GM19395 (cell line): ENCODE results near the gene NAXD.

Source experiments
- ATAC-seq: cut with Tn5 transposase; IDR thresholded peaks from one replicate; pipeline ENCODE4 v1.9.1; 2021; ENCODE audit warnings: mild to moderate bottlenecking, moderate library complexity; ENCODE audit not compliant: unreplicated experiment

Gene NAXD

DNA sequence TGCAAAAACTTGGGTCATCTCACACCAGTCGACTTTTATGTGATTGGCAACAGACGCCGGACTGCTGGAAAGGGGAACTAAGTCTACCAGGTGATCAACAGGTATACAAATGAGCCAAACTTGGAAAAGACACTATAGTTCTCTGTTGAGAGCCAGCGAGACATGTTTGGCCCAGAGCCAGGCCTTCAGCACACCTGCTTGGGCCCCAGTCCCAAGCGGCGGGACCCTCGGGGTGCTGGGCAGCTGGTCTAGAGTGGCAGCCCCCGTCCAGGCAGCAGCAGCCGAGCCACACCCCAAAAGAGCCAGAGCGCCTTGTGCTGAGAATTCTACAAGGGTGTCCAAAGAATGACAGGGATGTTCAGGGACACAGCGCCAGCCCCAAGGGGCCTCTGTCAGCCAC, 28.0 kb downstream of the NAXD start:
- no peak for ATAC-seq

DNA sequence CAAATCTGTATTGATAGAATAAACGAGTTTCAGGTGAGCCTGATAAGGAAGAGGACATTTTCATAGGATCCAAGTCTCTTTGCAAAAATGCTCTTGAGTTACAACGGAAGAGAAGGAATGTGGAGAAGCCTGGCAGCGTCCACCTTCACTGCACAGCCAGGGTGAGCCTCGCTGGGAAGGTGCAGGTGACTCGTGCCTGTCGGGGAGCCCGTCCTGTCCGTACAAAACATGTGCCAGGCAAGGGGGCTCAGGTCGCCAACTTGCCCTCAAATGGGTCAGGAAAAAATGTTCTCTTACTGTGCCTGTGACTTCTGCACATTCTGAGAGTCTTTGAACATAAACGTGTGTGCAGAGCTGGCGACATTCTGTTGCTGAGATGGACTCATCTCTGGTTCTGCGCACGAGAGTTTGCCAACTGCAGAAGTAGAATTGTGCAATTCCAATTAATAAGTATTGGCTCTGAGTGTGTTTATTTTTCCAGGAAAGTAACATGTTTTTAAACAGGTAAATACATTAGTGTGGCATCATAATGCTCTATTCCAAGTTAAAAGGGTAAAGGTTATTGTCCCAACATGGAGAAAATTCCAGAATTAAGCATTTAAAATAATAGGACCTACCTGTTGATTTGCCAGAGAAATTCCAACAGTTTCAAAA, 28.6 kb downstream of the NAXD start:
- ATAC-seq = no peak

DNA sequence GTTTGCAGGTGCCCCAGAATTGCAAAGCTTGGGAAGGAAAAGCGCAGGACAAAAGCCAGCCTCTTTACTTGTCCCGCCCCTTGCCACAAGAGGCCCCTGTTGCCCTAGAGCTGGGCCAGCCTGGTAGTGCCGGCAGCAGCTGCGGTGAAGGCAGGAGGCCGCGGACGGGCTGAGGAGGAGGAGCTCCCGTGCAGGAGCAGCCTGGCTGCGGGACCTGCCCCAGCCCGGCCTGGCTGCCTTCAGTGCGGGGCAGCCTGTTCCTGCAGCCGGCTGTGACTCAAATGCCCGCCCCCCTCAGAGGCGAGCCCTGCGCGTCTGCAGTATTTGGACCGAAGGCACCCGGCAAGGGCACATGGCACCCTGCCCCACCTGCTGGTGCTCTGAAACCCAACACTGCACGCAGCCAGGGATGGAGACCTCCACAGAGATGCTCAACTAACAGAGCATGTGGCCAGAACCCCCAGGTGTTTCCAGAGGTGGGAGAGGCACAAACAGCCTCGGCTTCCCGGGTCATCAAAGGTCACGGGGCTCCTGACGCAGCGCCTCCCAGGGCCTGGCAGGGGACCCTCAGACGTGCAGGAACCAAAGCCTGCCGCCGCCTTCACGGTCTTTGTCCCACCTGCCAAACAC, 29.7 kb downstream of the NAXD start:
- ATAC-seq = peak; percentile 61

DNA sequence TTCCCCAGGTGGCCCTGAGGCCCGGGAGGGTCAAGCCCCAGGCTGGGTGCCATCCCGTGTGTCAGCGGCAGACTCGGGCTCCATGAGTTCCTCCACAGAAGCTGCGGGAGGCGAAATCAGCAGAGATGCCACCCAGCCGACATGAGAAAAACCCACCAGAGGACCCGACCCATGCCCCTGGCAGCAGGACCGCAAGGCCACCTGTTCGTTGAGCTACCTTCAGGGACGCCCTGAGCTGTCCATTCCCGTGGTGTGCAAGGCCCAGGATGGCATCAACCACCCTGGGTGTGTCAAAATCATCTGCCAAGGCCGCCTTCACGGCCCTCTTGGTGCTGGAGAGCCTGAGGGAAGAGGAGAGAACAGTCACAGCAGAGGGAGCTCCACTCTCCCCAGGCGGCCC, 30.4 kb downstream of the NAXD start:
- ATAC-seq = no peak

DNA sequence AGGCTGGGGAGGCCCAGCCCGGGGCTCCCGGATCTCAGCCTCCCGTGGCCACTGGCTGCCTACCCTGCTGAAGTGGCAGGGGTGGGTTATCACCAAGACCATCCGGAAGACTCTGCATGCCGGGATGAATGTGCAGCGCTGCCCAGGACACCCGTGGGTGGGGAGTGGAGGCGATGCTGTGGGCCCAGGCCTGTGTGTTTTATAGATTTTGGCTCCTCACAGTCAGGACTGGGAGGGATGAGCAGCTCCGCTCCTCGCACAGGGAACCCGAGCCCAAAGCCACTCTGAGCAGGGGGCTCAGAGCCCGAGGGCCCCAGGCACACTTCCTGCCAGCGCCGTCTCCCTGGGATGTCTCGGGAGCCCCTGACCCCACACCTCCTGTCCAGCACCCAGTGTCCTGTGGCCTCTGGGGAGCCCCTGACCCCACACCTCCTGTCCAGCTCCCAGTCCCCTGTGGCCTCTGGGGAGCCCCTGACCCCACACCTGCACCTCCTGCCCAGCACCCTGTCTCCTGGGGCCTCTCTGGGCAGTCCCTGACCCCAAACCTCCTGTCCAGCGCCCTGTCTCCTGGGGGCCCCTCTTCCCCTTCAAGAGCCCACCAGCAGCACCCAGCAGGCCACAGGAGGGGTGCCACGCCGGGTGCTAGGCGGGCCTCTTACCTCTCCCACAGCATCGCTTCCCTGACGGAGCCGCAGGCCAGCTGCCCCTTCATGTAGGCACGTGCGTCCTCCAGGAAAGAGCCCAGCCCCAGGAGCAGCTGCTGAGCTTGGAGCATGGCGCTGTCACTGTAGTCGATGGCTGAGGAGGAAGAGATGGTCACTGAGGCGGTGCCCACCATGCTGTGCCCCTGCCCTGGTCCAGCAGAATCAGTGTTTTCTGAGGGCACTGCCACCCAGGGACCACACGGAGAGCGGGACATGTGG, 31.4 kb downstream of the NAXD start:
- no peak for ATAC-seq

DNA sequence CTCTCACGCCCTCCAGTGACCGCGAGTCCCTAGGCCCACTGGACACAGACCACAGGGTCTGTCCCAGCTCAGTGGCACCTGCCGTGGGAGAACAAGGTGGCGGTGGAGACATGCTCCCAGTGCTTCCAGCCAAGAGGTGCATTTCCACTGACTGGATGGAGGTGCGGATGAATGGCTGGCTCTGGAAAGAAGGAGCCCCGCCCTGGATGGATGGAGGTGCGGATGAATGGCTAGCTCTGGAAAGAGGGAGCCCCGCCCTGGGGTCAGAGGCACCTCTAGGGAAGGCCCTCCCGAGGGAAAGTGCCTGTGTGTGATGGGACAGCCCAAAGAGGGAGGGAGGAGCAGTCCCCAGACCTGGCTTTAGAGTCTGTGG, 32.0 kb downstream of the NAXD start:
- no peak for ATAC-seq

DNA sequence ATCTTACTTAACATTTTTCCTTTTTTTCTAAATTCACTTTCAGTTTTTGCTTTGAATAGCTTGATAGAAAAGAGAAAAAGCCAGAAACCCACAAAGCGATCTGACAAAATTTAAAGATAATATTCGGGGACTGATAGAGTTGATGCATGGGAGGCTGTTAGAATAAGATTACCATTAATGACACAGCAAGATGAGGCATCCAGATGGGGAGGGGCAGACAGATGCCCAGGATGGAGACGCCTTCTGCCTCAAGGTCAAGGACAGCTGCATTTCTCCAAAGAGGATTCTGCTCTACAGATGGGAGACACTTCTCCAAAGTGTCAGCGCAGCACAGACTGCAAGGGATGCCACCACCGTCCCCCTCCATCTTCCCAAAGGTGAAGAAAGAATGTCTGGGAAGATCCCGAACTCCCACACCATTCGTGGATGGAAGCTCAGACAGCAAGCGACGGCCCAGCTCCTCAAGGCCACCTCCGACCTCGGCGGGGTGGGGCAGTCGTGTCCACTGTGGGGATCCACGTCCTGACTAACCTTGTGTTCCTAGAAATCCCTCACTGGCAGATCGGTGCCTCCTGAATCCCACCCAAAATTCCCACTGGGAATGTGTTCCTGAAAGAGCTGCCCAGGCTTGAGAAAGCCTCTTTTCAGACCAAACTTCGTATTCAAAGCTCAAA, 32.9 kb downstream of the NAXD start:
- no peak for ATAC-seq

DNA sequence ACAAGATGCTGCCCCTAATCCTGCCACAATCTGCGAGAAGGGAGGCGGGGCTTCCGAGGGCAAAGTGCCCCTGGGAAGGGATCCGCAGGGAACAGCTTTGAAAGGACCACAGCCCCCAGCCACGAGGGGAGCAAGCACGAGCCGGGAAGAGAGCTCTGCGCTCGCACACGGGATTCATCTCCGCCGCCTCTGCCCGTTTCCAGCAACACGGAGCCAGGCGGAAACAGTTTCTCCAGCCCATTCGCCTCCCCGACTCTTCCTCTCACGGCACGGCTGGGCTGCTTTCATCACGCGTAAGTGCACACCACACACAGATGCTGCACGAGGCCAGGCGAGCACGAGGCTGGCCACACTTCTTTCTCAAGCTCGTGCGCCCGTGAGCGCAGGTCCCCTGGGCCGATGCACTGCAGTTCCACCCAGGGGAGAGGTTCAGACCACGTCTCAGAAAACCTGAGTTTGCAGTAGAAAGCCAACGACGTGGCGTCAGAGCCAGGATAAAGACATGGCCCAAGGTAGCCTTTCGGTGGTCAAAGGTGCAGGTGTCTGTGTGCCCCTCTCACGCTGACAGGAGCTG, 33.6 kb downstream of the NAXD start:
- ATAC-seq = no peak

DNA sequence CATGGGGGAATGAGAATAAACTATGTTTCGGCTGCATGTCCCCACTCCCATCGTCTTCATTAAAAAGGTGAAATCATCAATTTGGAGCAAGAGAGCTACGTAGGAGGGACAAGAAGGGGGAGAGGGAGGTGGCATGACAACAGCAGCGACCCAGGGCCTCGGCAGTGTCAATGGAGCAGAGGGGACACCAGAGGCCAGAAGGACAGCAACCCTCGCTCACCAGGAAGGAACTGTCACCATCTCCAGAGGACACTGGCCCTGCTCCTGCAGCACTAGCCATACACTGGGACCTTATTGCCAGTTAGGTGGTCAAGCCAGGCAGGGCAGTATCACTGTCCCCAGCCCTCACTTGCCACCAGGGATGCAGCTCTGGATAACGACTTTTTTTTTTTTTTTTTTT, 34.2 kb downstream of the NAXD start:
- no peak for ATAC-seq

DNA sequence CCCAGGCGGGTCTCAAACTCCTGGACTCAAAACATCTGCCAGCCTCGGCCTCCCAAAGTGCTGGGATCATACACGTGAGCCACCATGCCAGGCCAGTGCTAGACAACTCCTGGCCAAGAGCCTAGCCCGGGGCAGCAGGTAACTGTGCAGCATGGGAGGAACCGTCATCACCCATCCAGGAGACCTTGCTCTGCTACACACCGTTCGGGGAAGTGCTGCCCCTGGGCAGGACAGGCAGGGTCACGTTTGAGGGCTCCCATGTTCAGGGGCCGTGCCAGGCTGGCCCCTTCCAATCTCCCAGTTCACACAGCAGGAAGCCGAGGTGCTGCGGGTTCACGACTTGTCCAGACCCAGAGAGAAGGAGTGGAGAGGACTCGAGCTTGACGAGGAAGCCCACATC, 35.1 kb downstream of the NAXD start:
- ATAC-seq = no peak

DNA sequence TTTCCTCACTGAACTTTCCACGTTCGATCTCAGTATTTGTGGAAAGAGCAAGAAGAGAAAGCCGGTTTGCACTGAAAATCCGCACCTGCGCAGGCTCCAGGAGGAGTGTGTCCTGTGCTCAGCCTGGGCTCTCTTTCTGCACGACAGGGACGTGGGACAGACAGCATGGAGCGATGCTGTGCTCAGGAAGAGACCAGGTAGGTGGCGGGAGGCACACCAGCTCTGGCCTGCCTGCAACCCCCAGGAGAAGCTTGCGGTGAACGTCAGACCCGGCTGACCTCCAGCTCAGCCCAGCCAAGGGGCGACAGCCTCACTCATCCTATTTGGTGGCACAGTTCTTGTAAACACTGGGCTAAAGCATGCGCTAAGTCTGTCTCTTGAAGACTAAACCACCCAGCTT, 35.9 kb downstream of the NAXD start:
- no peak for ATAC-seq

DNA sequence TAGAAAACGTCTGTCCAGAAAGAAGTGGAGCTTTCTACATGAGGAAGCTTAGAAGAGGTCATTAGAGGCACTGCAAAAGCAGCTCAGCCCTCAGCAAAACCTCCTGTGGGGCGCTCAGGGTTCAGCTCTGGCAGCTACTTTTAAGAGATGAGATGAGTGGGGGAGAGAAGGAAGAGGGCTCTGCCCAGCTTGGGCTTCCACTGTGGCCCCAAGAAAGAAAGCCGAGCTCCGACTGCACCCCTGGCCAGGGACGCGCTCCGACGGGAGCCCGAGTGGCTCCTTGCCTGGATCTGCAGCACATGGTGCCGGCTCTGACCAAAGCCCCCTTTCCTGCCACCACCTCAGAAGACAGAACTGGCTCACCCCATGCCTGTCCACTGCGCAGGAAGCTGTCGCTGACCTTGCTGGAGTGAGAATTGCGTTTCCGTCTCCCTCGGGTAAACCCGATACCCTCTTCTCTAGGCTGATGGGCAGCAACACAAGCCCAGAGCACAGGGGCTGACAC, 36.4 kb downstream of the NAXD start:
- no peak for ATAC-seq

DNA sequence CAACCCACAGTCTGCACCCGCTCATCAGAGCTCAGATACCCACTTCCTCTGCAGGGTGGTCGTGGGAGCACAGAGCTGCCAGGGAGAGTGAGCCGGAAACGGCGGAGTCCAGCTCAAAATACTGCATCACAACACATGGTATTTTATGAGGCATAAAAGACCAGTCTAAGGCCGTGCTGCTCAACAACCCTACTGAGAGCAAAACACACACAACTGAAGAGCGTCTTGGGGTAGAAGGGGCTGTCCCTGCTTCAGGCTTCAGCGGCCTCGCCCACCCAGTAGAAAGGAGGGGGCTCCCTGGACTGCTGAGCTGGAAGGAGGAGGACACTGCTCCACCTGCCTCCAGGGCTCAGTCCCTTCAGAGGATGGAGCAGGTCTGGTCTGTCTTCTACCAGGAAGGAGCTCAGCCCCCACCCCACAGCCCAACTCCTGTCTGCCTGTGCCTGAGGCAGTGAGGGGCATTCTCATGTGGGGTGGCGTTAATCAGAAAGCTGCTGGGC, 36.9 kb downstream of the NAXD start:
- ATAC-seq = no peak

DNA sequence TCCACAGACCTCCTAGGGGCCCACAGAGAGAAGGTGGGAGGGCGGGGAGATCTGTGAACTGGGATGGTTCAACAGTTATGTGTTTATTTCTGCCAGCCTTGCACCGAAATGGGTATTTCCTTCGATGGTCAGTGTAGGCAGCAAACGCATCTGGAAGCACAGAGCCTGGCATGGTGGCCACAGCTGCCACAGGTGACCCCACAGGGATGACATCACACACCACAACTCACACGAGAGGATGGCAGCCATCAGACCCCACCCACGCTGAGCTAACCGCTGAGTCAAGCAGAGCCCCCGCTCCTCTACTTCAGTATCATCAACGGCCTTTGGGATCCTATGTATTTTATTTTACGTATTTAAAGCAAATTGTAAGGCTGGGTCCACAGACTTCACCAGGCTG, 37.4 kb downstream of the NAXD start:
- ATAC-seq = no peak

DNA sequence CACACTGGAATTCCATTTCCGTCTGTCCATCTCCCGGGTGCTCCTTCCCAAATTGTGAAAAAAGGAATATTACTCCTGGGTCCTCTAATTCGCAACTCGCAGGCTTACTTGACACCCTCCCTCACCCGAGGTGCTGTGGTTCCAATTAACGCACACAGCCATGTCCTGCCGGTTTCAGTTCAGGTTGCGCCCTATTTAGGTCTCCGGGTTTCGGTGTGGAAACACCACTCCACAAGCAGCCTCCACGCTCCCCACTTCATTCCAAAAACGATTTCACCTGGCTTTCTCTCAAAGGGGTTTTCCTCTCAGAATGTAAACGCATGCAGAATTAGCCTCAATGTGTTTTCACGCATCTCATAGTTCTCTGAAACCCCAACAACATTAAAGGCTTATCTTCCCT, 37.9 kb downstream of the NAXD start:
- ATAC-seq = no peak

DNA sequence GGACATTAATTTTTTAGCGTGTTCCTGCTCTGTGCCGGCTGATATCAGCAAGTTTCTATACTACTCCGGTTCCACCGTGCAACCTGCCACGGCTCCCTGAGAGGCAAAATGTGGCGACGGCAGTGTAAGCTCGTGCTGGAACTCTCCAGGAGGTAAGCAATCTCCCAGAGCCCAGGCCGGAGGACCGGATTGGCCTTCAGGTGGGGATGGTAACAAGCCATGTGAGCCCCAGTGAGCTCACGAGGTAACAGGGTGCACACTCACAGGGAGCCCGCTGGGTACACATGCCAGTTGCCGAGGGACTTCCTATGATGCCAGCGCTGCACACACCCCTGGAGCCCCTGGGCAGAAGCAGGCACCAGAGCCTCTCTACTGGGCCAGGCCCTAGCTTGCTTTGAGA, 38.5 kb downstream of the NAXD start:
- ATAC-seq = no peak

DNA sequence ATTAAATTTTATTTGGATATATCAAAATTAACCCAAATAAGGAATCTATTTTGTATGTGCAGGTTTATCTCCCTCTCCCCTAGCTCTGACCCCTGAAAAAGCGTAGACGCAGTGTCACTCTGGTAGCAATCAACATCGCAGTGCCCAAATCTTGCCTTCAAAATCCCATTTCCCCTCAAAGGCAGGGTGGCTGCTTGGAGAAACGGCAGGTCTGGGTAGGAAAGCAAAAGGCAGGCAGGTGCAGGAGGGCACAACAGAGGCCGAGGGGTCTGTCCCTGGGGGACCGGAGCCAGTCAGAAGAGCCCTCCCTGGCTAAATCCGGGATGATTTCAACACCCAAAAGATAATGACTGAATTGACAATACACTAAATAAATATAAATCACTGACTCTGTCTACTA, 41.9 kb downstream of the NAXD start:
- no peak for ATAC-seq

DNA sequence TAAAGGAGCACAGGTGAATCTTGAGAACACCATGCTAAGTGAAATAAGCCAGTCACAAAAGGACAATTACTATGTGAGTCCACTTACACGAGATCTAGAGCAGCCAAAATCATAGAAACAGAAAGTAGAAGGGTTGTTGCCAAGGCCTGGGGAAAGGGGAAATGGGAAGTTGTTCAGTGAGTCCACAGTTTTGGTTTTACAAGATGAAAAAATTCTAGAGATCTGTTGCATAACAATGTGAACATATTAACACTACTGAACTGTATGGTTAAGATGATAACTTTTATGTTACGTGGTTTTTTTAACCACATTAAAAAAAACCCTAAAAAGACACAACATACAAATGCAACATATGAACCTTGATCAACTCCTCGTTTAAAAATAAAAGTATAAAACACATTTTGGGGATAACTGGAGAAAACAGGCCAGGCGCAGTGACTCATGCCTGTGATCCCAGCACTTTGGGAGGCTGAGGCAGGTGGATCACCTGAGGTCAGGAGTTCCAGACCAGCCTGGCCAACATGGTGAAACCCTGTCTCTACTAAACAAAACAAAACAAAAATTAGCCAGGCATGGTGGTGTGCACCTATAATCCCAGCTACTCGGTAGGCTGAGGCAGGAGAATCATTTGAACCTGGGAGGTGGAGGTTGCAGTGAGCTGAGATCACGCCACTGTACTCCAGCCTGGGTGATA, 43.0 kb downstream of the NAXD start:
- ATAC-seq = peak; percentile 92

DNA sequence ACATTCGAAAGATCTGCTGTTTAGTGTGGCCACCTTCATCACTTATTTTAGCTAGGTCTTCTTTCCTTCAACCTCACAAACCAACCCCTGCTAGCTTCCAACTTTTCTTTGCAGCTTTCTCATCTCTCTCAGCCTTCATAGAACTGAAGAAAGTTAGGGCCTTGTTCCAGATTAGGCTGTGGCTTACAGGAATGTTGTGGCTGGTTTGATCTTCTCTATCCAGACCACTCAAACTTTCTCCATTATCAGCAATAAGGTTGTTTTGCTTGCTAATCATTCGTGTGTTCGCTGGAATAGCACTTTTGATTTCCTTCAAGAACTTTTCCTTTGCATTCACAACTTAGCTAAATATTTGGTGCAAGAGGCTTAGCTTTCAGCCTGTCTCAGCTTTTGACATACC, 45.9 kb downstream of the NAXD start:
- no peak for ATAC-seq

DNA sequence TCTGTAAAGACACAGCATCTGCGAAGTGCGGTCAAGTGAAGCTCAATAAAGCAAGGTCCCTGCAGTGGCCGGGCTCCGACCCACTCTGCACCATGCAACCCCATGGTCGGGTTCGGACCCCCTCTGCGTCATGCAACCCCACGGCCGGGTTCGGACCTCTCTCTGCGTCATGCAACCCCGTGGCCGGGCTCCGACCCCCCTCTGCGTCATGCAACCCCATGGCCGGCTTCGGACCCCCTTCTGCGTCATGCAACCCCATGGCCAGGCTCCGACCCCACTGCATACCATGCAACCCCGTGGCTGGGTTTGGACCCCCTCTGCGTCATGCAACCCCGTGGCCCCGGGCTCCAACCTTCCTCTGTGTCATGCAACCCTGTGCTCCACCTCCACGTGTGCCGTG, 46.7 kb downstream of the NAXD start:
- no peak for ATAC-seq
